ENCODE data around the gene UCN2.

GRCh38 chr3:48516571-48516970 is 47.0 kb downstream of the UCN2 start:
- no peak for TF ChIP-seq CTCF (IDR thresholded peaks at IDR 0.05; ENCODE audit: low read depth, low read length, poor library complexity, severe bottlenecking)
- TF ChIP-seq EZH2phosphoT487 (IDR thresholded peaks at IDR 0.05; ENCODE audit: borderline replicate concordance, low read length) = no peak
